Fibroblast of lung (primary cell): ENCODE data around the gene SLC25A10.

ENCODE experiments used
- CTCF ChIP-seq, 2 donors: IDR thresholded peaks in 1 of 2; conservative IDR thresholded peaks in 1 of 2; 1 replicate in 1 of 2; 2 replicates in 1 of 2; pipeline ENCODE4 v1.5.1; 2011 to 2012; ENCODE audit warnings: low read length in 2 of 2, control low read depth in 1 of 2, inconsistent platforms in 1 of 2, low read depth in 1 of 2, mild to moderate bottlenecking in 1 of 2
- EZH2 ChIP-seq: IDR thresholded peaks from 2 replicates; pipeline ENCODE4 v1.5.1; 2012; ENCODE audit warnings: low read length, control low read depth, mild to moderate bottlenecking; ENCODE audit errors: missing control alignments

GRCh38 chr17:81733507-81734404 is 21.7 kb downstream of the SLC25A10 start:
- TF ChIP-seq CTCF (conservative IDR thresholded peaks at IDR 0.05 in 1 of 2, IDR thresholded peaks at IDR 0.05 in 1 of 2; ENCODE audit: low read depth in 1 of 2, low read length in 2 of 2) (peak; percentile 72 to 80), EZH2 (no peak)
